Measurements from ENCODE around the gene SPATC1L. TPM values are rescaled to one million over a fixed set of nuclear protein-coding genes. Genes with fewer than 3 reads are reported as not detected.
A peak's percentile ranks its signal among the peaks of the same experiment; 100 is the strongest.

Gene SPATC1L
- total and polyA plus RNA-seq, 2 of the 8 experiments (the other 6 are each of a cell fraction or from before 2014, with no cell fraction given) = 24.9 to 50.0 TPM

DNA sequence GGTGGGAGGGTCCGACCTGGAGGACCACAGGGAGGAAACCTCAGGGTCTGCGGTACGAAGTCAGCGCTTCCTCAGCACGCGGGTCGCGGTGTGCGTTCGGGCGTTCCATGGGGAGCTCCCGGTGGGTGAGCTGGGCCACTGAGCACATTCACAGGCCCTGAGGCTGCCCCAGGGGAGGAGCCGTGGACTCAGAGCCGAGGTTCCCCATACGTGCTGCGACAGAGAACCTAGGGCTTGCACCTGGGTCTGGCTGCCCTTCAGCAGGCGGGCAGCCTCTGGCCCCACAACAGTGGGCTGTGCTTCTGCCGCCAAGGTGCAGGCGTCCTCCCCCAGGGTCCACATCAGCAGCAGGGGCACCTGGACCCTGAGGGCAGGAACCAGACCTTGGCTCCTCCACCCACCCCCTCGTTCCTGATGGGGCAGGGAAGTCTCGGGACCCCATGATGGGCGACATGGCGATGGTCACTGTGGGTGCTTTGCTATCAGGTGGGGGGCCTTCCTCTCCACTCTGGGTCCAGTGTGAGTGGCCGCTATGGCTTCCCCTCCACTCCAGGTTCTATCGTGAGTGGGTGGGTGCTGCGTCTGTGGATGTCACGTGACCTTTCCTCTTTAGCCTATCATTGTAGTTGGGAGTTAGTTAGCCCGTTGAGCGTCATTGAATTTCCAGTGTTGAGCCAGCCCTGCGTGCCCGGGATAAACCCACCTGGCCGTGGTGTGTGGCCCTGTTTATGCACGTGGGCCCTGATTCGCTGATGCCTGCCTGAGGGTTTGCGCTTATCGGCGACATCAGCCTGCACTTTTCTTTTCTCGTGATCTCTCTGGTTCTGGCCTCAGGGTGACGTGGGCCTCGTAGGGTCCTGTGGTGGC is 56.8 kb downstream of the SPATC1L start:
- peaks cover 0 to 15% of the 10 kb centered on the region in 2 experiments for H4K20me1 ChIP-seq (replicated peaks in 1 of 2; ENCODE audit: control insufficient read depth in 1 of 2, insufficient read depth in 2 of 2, low read length in 2 of 2)

More for the DNA sequence above, 56.8 kb downstream of the SPATC1L start:
- Histone ChIP-seq H3K18ac (ENCODE audit: extremely low read depth, low read length) (no peak overlapping the region), H4K91ac (replicated peaks; ENCODE audit: insufficient read length, low read length) (no peak overlapping the region), H3K14ac (ENCODE audit: insufficient read length) (no peak overlapping the region), H2BK5ac (ENCODE audit: low read depth, low read length) (peak overlapping the region; percentile 24; the same call in 1 of the 2 replicates), H3K4me3 (ENCODE audit: extremely low read depth in 1 of 4, insufficient read depth in 2 of 4, low read depth in 3 of 4, low read length in 4 of 4) (no peak overlapping the region), H3K4ac (replicated peaks; ENCODE audit: insufficient read length, low read depth, low read length) (no peak overlapping the region), H2BK120ac (replicated peaks; ENCODE audit: low read depth, low read length) (no peak overlapping the region), H3K23me2 (ENCODE audit: low read depth, low read length) (peaks cover 7% of the 10 kb centered on the region; the same call in 1 of the 2 replicates), H3K36me3 (ENCODE audit: control insufficient read depth in 2 of 4, insufficient read depth in 4 of 4, low read length in 3 of 4) (peaks cover 2 to 17% (median 3%) of the 10 kb centered on the region in 4 experiments; a peak in 4 of 8 replicates), H2BK15ac (ENCODE audit: low read length) (no peak overlapping the region), H4K8ac (ENCODE audit: extremely low read depth, insufficient read depth, low read length) (no peak overlapping the region), H4K5ac (ENCODE audit: insufficient read length, low read depth, low read length) (no peak overlapping the region), H2BK12ac (ENCODE audit: low read depth, low read length) (no peak overlapping the region), H3K79me1 (ENCODE audit: low read depth, low read length) (no peaks in the 10 kb centered on the region), H3K23ac (ENCODE audit: insufficient read length) (no peak overlapping the region), H3K9me3 (ENCODE audit: insufficient read depth in 2 of 2, low read depth in 1 of 2, low read length in 1 of 2) (no peaks in the 10 kb centered on the region; a peak in 1 of 4 replicates), H3K4me2 (ENCODE audit: insufficient read depth in 1 of 2, low read depth in 2 of 2, low read length in 2 of 2) (no peak overlapping the region), H2BK20ac (ENCODE audit: low read length) (no peak overlapping the region), H2AFZ (ENCODE audit: low read length) (no peak overlapping the region), H2AK5ac (ENCODE audit: low read depth, low read length) (no peak overlapping the region), H3K79me2 (ENCODE audit: control insufficient read depth in 1 of 2, insufficient read depth in 2 of 2, low read length in 2 of 2) (no peaks in the 10 kb centered on the region), H3K27ac (ENCODE audit: low read depth, low read length) (no peak overlapping the region; the same call in 1 of the 2 replicates), H3K56ac (replicated peaks; ENCODE audit: insufficient read length, low read depth, low read length) (no peak overlapping the region), H3K9ac (replicated peaks in 1 of 4; ENCODE audit: extremely low read depth in 1 of 4, low read depth in 3 of 4, low read length in 3 of 4) (no peak overlapping the region), H3K4me1 (replicated peaks in 1 of 4; ENCODE audit: control insufficient read depth in 3 of 4, insufficient read depth in 4 of 4, low read length in 3 of 4) (peaks cover 0 to 7% (median 0%) of the 10 kb centered on the region in 4 experiments; a peak in 2 of 7 replicates), H3K27me3 (replicated peaks in 1 of 4; ENCODE audit: control insufficient read depth in 3 of 4, extremely low read depth in 1 of 4, insufficient read depth in 3 of 4, low read length in 3 of 4) (no peaks in the 10 kb centered on the region)
- WGBS, 2 experiments (ENCODE audit: extremely low coverage in 1 of 2, insufficient coverage in 1 of 2, insufficient read length in 1 of 2, insufficient replicate concordance in 2 of 2, low coverage in 1 of 2, low lambda C conversion rate in 2 of 2, missing lambda C conversion rate in 1 of 2) = 96% methylated on average over 36 of the region's 40 CpGs; no CpG with 5 or more reads in 1 of the 2 experiments
- FAIRE-seq (no peak), DNase-seq (ENCODE audit: low read depth in 1 of 2, low spot score in 2 of 2) (peak in 1 of 2 experiments; percentile 38)
- POLR2A ChIA-PET (ENCODE audit: partially characterized antibody) = interaction anchor here (0.5 kb wide), 1 partner anchor 240 kb away, joined by 3 read pairs; no protein-coding TSS in a partner anchor
- CTCF ChIA-PET (ENCODE audit: partially characterized antibody) = interaction anchor here (0.6 to 1.7 kb wide), 4 partner anchors 12 to 157 kb away, joined by 3 to 6 read pairs (median 4); no protein-coding TSS in a partner anchor
- TF ChIP-seq TBP (IDR thresholded peaks at IDR 0.05; ENCODE audit: low read depth, low read length) = no peak
- TF ChIP-seq SIX5 (IDR thresholded peaks at IDR 0.05; ENCODE audit: low read depth, low read length) = no peak
- no peak for TF ChIP-seq BACH1 (IDR thresholded peaks at IDR 0.05; ENCODE audit: low read length)
- TF ChIP-seq FOSL1 (IDR thresholded peaks at IDR 0.05; ENCODE audit: insufficient read depth, low read depth, low read length) = no peak
- no peak for TF ChIP-seq PHF8 (conservative IDR thresholded peaks at IDR 0.05; ENCODE audit: low read depth, low read length)
- TF ChIP-seq ATF2 (IDR thresholded peaks at IDR 0.05; ENCODE audit: low read length) = no peak
